ENCODE results near the gene TRIM8.

- TF ChIP-seq, protein P1, sequence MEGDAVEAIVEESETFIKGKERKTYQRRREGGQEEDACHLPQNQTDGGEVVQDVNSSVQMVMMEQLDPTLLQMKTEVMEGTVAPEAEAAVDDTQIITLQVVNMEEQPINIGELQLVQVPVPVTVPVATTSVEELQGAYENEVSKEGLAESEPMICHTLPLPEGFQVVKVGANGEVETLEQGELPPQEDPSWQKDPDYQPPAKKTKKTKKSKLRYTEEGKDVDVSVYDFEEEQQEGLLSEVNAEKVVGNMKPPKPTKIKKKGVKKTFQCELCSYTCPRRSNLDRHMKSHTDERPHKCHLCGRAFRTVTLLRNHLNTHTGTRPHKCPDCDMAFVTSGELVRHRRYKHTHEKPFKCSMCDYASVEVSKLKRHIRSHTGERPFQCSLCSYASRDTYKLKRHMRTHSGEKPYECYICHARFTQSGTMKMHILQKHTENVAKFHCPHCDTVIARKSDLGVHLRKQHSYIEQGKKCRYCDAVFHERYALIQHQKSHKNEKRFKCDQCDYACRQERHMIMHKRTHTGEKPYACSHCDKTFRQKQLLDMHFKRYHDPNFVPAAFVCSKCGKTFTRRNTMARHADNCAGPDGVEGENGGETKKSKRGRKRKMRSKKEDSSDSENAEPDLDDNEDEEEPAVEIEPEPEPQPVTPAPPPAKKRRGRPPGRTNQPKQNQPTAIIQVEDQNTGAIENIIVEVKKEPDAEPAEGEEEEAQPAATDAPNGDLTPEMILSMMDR (IDR thresholded peaks at IDR 0.05; ENCODE audit: insufficient read depth, low read length, poor library complexity, severe bottlenecking), result no peak
- no peak for TF ChIP-seq EZH2phosphoT487 (conservative IDR thresholded peaks at IDR 0.05; ENCODE audit: low read length)
These were observed 44.5 kb upstream of the TRIM8 start for GRCh38 chr10:102599565-102600327.

Data from SU-DHL-6 (cell line).